ENCODE data around the gene PLSCR3.

DNA sequence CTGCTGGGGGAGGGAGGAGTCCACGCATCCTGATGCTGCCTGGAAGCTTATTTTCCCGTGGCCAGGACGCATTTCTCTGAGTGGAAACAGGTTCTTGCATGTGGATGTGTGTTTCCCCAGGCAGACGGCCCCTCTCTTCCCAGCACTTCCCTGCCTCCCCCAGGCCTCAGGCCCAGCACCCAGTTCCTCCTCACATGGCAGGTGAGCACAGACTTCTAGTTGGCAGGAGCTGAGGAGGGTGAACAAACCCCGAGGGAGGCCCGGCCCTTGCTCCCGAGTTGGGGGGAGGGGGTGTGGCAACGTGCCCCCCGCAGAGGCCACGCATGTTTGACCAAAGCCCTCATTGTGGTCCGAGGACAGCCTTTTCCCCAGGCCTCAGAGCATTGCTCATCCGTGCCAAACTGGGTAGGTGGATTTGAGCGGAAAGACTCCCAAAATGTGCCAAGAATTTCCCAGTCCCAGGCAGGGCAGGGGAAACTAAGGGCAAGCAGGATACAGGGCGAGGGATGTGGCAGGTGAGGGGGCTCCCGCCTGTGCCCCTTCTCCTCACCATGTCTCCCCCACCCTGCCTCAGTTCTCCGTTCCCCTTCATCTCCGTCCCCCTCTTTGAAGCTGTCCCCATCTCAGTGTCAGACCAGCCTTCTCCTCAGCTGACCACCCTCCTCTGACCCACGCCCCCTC, 24.3 kb upstream of the PLSCR3 start:
- TF ChIP-seq CTCF (IDR thresholded peaks at IDR 0.05) (no peak), POLR2A (IDR thresholded peaks at IDR 0.05) (no peak)

Data from right lobe of liver (tissue), 4 donors.